Vagina (tissue), 2 donors: ENCODE measurements around the gene PRDM16.

ENCODE experiments used
- CTCF ChIP-seq, 3 experiments: fragments of 450-650 bp in 2 of 3; fragments of 200-600 bp in 1 of 3; sonication (generic) in 1 of 3; IDR thresholded peaks; one replicate each; pipeline ENCODE4 v1.5.1; 2017 to 2019; ENCODE audit warnings: antibody characterized with exemption in 3 of 3, mild to moderate bottlenecking in 2 of 3, moderate library complexity in 2 of 3
- POLR2A ChIP-seq, 2 donors: fragments of 450-650 bp; IDR thresholded peaks; one replicate each; pipeline ENCODE4 v1.6.1; 2017; ENCODE audit warnings: antibody characterized with exemption in 2 of 2, mild to moderate bottlenecking in 2 of 2, moderate library complexity in 2 of 2
- POLR2AphosphoS5 ChIP-seq, 2 donors: sonication (generic); formaldehyde crosslinking; IDR thresholded peaks; one replicate each; pipeline ENCODE4 v1.9.0; 2017; ENCODE audit warnings: antibody characterized with exemption in 2 of 2, mild to moderate bottlenecking in 2 of 2, low read depth in 1 of 2; ENCODE audit not compliant: insufficient read depth in 1 of 2

DNA sequence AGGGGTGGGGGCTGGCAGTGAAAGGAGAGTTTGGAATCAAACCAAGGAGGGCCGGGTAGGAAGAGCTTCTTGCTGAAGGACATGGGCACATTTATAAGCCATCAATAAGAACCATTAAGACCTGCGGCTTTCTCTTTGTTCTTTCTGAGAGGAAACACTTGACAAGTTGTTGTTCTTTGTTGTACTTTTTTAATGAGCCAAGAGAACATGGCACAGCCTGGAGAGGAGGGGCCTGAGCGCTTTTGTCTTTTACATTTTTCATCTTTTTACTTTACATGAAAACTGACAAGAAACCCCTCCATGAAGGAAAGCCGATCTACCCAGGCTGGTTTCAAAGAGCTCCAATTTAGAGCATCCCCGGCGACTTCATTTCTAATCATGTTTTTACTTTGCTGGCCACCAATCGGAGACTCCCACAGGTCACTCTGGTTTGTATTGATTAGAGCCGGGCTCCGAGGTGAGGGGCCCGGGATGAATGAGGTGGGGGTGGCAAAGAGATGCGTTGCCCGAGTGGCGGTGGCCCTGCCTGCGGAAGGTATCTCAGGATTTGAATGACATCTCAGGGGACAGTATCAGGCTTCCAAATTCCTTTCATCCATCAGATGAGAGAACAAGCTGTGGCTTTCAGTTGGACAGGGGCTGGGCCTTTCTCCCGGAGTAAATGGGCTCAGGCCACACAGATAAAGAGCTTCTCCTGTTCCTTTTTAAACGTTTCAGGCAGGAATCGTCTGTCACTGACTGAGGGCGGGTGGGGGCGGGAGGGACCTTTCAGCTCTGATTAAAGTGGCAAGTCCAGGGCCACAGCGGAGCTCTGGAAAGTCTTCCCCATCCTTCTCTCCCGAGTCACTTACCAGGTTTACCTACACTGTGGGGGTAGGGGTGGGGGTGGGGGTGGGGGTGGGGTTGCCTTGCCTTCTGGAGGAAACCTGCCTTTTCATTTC is 246.7 kb downstream of the PRDM16 start:
- TF ChIP-seq CTCF (IDR thresholded peaks at IDR 0.05): no peak
- TF ChIP-seq POLR2AphosphoS5 (IDR thresholded peaks at IDR 0.05; ENCODE audit: insufficient read depth in 1 of 2, low read depth in 1 of 2): no peak
- TF ChIP-seq POLR2A (IDR thresholded peaks at IDR 0.05): no peak
